Lung (tissue), 12 donors: Measurements from ENCODE around the gene RASGEF1C. TPM values are rescaled to one million over a fixed set of nuclear protein-coding genes. Genes with fewer than 3 reads are reported as not detected.

Source experiments
- ATAC-seq: fragments of 200-7000 bp; cut with Tn5 transposase; one replicate; pipeline ENCODE4 v1.9.1; 2020; ENCODE audit warnings: moderate number of reproducible peaks; ENCODE audit not compliant: insufficient read depth, low FRiP score
- DNase-seq, 3 donors: peaks; one replicate each; pipeline ENCODE4 v3.0.0-alpha.2; 2013 to 2017
- H3K27ac ChIP-seq, 2 donors: one replicate each; pipeline ENCODE4 v1.5.1; 2013; ENCODE audit warnings: mild to moderate bottlenecking in 2 of 2, moderate library complexity in 2 of 2, control low read depth in 1 of 2, inconsistent platforms in 1 of 2, low read depth in 1 of 2, low read length in 1 of 2
- H3K27me3 ChIP-seq, 3 donors: one replicate each; pipeline ENCODE4 v1.5.1; 2013; ENCODE audit warnings: low read length in 2 of 3; ENCODE audit not compliant: control insufficient read depth in 3 of 3, insufficient read depth in 3 of 3
- H3K36me3 ChIP-seq, 4 donors: one replicate each; pipeline ENCODE4 v1.5.1; 2013; ENCODE audit warnings: low read length in 4 of 4, mild to moderate bottlenecking in 1 of 4, moderate library complexity in 1 of 4; ENCODE audit not compliant: control insufficient read depth in 4 of 4, insufficient read depth in 4 of 4
- H3K4me1 ChIP-seq, 5 donors: one replicate each; pipeline ENCODE4 v1.5.1; 2013; ENCODE audit warnings: low read length in 5 of 5, mild to moderate bottlenecking in 2 of 5, moderate library complexity in 1 of 5; ENCODE audit not compliant: control insufficient read depth in 5 of 5, insufficient read depth in 5 of 5
- H3K4me3 ChIP-seq: one replicate; pipeline ENCODE4 v1.5.1; 2013; ENCODE audit warnings: mild to moderate bottlenecking, control low read depth, moderate library complexity
- H3K9ac ChIP-seq, 2 donors: one replicate each; pipeline ENCODE4 v1.5.1; 2013; ENCODE audit warnings: low read length in 2 of 2, control low read depth in 1 of 2; ENCODE audit not compliant: insufficient read depth in 1 of 2
- H3K9me3 ChIP-seq, 4 donors: one replicate each; pipeline ENCODE4 v1.5.1; 2013; ENCODE audit warnings: low read length in 3 of 4, mild to moderate bottlenecking in 1 of 4, moderate library complexity in 1 of 4; ENCODE audit not compliant: control insufficient read depth in 4 of 4, insufficient read depth in 3 of 4
- WGBS, 2 donors: extraction: QIAGEN DNeasy Blood & Tissue Kit; methylation state at CpG; one replicate each; pipeline ENCODE4 v1.1.7; 2013; 5-methylcytosine and 5-hydroxymethylcytosine counted together
- polyA plus RNA-seq, 2 donors: library from polyadenylated mRNA; stranded (reverse); fragments of 200-250 nt; gene quantifications; one replicate each; pipeline ENCODE4 v1.2.1, GENCODE V29; 2013
- total RNA-seq, 2 donors: library from RNA; depleted of rRNA in 1 of 2; stranded (reverse); fragments of >200 nt in 1 of 2; gene quantifications; one replicate each; pipeline ENCODE4 v1.2.1, GENCODE V29; 2014 to 2021
- TF ChIP-seq, protein P1 (sequence below): IDR thresholded peaks from 2 replicates; pipeline ENCODE4 v1.5.1; 2012; ENCODE audit warnings: mild to moderate bottlenecking; ENCODE audit errors: control extremely low read depth, extremely low read depth
- donor health status: control.
- donor health status: control.
- donor health status: Bipolar disorder and iron deficiency.
- donor health status: healthy.
- donor health status: DM: yes; HTN: yes; CAD: no.

Gene RASGEF1C
- total and polyA plus RNA-seq, 4 donors, result 0.03 to 0.31 TPM; not detected in 2

GRCh38 chr5:180176191-180176590, 32.8 kb downstream of the RASGEF1C start:
- no peak overlapping the region for H3K9ac ChIP-seq
- no peak for ATAC-seq
- WGBS, 2 donors, result 93 to 97% methylated on average over 8 of the region's 8 CpGs
- no peaks in the 10 kb centered on the region for H3K36me3 ChIP-seq
- TF ChIP-seq, protein P1, sequence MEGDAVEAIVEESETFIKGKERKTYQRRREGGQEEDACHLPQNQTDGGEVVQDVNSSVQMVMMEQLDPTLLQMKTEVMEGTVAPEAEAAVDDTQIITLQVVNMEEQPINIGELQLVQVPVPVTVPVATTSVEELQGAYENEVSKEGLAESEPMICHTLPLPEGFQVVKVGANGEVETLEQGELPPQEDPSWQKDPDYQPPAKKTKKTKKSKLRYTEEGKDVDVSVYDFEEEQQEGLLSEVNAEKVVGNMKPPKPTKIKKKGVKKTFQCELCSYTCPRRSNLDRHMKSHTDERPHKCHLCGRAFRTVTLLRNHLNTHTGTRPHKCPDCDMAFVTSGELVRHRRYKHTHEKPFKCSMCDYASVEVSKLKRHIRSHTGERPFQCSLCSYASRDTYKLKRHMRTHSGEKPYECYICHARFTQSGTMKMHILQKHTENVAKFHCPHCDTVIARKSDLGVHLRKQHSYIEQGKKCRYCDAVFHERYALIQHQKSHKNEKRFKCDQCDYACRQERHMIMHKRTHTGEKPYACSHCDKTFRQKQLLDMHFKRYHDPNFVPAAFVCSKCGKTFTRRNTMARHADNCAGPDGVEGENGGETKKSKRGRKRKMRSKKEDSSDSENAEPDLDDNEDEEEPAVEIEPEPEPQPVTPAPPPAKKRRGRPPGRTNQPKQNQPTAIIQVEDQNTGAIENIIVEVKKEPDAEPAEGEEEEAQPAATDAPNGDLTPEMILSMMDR, result no peak
- H3K9me3 ChIP-seq, result peaks cover 0 to 5% (median 0%) of the 10 kb centered on the region in 4 donors
- DNase-seq, result no peak
- H3K27ac ChIP-seq, result no peak overlapping the region
- peaks cover 0 to 10% (median 5%) of the 10 kb centered on the region in 5 donors for H3K4me1 ChIP-seq
- no peak overlapping the region for H3K4me3 ChIP-seq
- peaks cover 0 to 5% (median 0%) of the 10 kb centered on the region in 3 donors for H3K27me3 ChIP-seq

DNA sequence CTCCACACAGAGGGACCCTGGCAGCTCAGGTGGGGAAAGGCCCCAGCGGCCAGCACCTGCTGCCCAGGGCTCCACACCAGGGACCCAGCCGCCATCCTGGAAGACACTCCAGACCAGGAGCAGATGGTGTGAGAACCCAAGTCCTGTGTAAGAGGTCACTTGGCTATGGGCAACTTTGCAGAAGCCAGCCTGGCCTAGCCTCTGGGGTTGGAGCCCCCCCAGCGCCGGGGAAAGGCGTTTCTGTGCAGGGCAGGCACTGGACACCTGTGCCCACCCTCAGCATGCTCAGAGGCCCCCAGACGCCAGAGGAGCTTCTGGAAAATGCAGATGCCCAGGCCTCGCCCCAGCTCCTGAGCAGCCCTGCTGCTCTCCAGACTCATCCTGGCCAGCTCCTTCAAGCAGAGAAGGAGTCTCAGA, 34.0 kb downstream of the RASGEF1C start:
- DNase-seq (no peak), ATAC-seq (no peak)
- TF ChIP-seq, protein P1, result no peak
- no peak overlapping the region for H3K4me3 ChIP-seq
- peaks cover 0 to 5% (median 0%) of the 10 kb centered on the region in 3 donors for H3K27me3 ChIP-seq
- H3K9ac ChIP-seq, result no peak overlapping the region
- H3K4me1 ChIP-seq, result peaks cover 0 to 14% (median 6%) of the 10 kb centered on the region in 5 donors
- H3K27ac ChIP-seq, result no peak overlapping the region
- 90 to 92% methylated on average over 7 of the region's 7 CpGs for WGBS, 2 donors
- H3K9me3 ChIP-seq, result peaks cover 0 to 5% (median 0%) of the 10 kb centered on the region in 4 donors
- H3K36me3 ChIP-seq, result no peaks in the 10 kb centered on the region

GRCh38 chr5:180174587-180174972, 34.4 kb downstream of the RASGEF1C start:
- Histone ChIP-seq H3K9ac (no peak overlapping the region), H3K9me3 (peaks cover 0 to 5% (median 0%) of the 10 kb centered on the region in 4 donors), H3K4me3 (no peak overlapping the region), H3K4me1 (peaks cover 0 to 18% (median 6%) of the 10 kb centered on the region in 5 donors), H3K36me3 (no peaks in the 10 kb centered on the region), H3K27me3 (peaks cover 0 to 5% (median 0%) of the 10 kb centered on the region in 3 donors), H3K27ac (no peak overlapping the region)
- no peak for ATAC-seq
- WGBS, 2 donors, result 88 to 93% methylated on average over 12 of the region's 12 CpGs
- DNase-seq, result no peak
- TF ChIP-seq, protein P1, result no peak
